Measurements from ENCODE around the gene OSBPL2. TPM values are rescaled to one million over a fixed set of nuclear protein-coding genes. Genes with fewer than 3 reads are reported as not detected.

The OSBPL2 gene
- total and polyA plus RNA-seq, 9 of the 15 experiments (the other 6 are each of a cell fraction or from before 2014, with no cell fraction given), result 2.5 to 25.6 (median 14.1) TPM

GRCh38 chr20:62313460-62314338 is 75.4 kb downstream of the OSBPL2 start:
- in situ Hi-C loops (cut with MboI) (no loop called here), intact Hi-C loops (cut with micrococcal nuclease) (no loop called here)
- ChIA-PET POLR2A (interaction anchor here (3.1 kb wide), 1 partner anchor 8 kb away, joined by 19 read pairs; no protein-coding TSS in a partner anchor), CTCF (ENCODE audit: low intra/inter-chr PET ratio) (no interaction called here)
- Histone ChIP-seq H3K4me2 (ENCODE audit: insufficient read depth, low read length) (no peak overlapping the region), H3K79me2 (ENCODE audit: control insufficient read depth, insufficient read depth, low read length) (no peaks in the 10 kb centered on the region), H2AFZ (ENCODE audit: low read depth, low read length) (no peak overlapping the region), H3K9me1 (ENCODE audit: control insufficient read depth, insufficient read depth, low read length) (no peaks in the 10 kb centered on the region), H3K4me1 (replicated peaks in 1 of 2; ENCODE audit: control insufficient read depth in 2 of 2, insufficient read depth in 2 of 2, low read length in 2 of 2) (peaks cover 0 to 44% of the 10 kb centered on the region in 2 experiments; a peak in 2 of 5 replicates), H4K20me1 (replicated peaks; ENCODE audit: control insufficient read depth, insufficient read depth, low read length) (no peaks in the 10 kb centered on the region), H3K27me3 (ENCODE audit: control insufficient read depth in 2 of 2, insufficient read depth in 2 of 2, low read length in 2 of 2) (no peaks in the 10 kb centered on the region), H3K27ac (ENCODE audit: extremely low read depth, low read depth, low read length) (no peak overlapping the region), H3K36me3 (ENCODE audit: control insufficient read depth, insufficient read depth, low read length) (peaks cover 89% of the 10 kb centered on the region), H3K9me3 (replicated peaks; ENCODE audit: control insufficient read depth, insufficient read depth, low read depth, low read length) (no peaks in the 10 kb centered on the region), H3K4me3 (no peak overlapping the region), H3K9ac (ENCODE audit: insufficient read depth in 1 of 2, low read depth in 2 of 2, low read length in 2 of 2) (no peak overlapping the region)
- no peak for DNase-seq (ENCODE audit: extremely low read depth in 1 of 4, low spot score in 3 of 4)
- FAIRE-seq, result no peak
- BruUV-seq (replicated peaks), result no TSS peak
- 92% methylated on average over 17 of the region's 55 CpGs for WGBS (ENCODE audit: insufficient coverage, low coverage, missing lambda C conversion rate)
- no peak for ATAC-seq
- TF ChIP-seq RBM14 (IDR thresholded peaks at IDR 0.05; ENCODE audit: borderline replicate concordance, insufficient read depth, low read depth, low read length), result 0 out of 2 replicates have a peak, but pooled peaks have one; percentile 56
- TF ChIP-seq COPS2 (conservative IDR thresholded peaks at IDR 0.05), result no peak
- TF ChIP-seq DLX4 (CRISPR knock-in tag; IDR thresholded peaks at IDR 0.05), result no peak
- TF ChIP-seq KDM4B (IDR thresholded peaks at IDR 0.05; ENCODE audit: borderline replicate concordance in 2 of 2, low read depth in 1 of 2), result no peak
- TF ChIP-seq BCLAF1 (IDR thresholded peaks at IDR 0.05; ENCODE audit: borderline replicate concordance in 1 of 2, control insufficient read depth in 1 of 2, low read depth in 2 of 2, low read length in 1 of 2), result no peak
- no peak for TF ChIP-seq ZBTB9 (CRISPR knock-in tag; IDR thresholded peaks at IDR 0.05)
- TF ChIP-seq RBFOX2 (IDR thresholded peaks at IDR 0.05; ENCODE audit: low read depth, low read length), result peak; percentile 45; the same call in 1 of the 2 replicates
- no peak for TF ChIP-seq EP300 (IDR thresholded peaks at IDR 0.05; ENCODE audit: low read length)
- no peak for TF ChIP-seq ZNF75A (CRISPR knock-in tag; IDR thresholded peaks at IDR 0.05)
- TF ChIP-seq MYNN (IDR thresholded peaks at IDR 0.05), result 0 out of 2 replicates have a peak, but pooled peaks have one; percentile 16
- no peak for TF ChIP-seq MYNN (CRISPR knock-in tag; IDR thresholded peaks at IDR 0.05)
- TF ChIP-seq ETS1 (conservative IDR thresholded peaks at IDR 0.05; ENCODE audit: control insufficient read depth, low read depth, low read length), result no peak
- TF ChIP-seq ARID1B (IDR thresholded peaks at IDR 0.05), result no peak
- TF ChIP-seq HCFC1 (IDR thresholded peaks at IDR 0.05; ENCODE audit: low read depth, low read length), result no peak
- TF ChIP-seq U2AF2 (optimal IDR thresholded peaks at IDR 0.05; ENCODE audit: low read depth, low read length), result no peak

Measured in K562 (cell line).